G401.6 (cell line): ENCODE data around the gene ADAM12.
"Not testable (repeated sequence)": the region's sequence is repeated elsewhere in the genome, so short reads cannot be mapped to it uniquely, and the experiment has no call there.

Experiments used
- FAIRE-seq: peaks from 2 replicates; lab custom pipeline; 2012; peaks lifted over from hg19 to GRCh38; lab: Jason Lieb, UNC

The ADAM12 gene

DNA sequence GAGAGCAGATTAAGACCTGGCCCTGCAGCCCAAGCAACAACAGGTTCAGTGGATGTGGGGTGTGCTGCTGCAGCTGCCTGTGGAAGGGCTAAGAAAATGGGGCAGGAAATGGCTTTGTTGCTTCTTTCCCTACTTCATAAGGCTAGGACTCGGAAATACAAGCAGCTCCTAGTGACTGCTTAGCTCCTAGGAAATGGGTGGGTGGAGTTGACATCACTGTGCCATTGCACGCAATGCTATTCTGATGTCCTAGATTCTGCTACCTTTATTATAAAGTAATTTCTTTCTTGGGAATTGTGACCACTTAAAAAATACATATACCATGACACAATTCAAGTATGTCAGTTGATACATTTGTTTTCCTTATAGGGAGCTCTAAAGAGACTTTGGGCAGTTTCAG is 336.1 kb downstream of the ADAM12 start:
- no peak for FAIRE-seq

DNA sequence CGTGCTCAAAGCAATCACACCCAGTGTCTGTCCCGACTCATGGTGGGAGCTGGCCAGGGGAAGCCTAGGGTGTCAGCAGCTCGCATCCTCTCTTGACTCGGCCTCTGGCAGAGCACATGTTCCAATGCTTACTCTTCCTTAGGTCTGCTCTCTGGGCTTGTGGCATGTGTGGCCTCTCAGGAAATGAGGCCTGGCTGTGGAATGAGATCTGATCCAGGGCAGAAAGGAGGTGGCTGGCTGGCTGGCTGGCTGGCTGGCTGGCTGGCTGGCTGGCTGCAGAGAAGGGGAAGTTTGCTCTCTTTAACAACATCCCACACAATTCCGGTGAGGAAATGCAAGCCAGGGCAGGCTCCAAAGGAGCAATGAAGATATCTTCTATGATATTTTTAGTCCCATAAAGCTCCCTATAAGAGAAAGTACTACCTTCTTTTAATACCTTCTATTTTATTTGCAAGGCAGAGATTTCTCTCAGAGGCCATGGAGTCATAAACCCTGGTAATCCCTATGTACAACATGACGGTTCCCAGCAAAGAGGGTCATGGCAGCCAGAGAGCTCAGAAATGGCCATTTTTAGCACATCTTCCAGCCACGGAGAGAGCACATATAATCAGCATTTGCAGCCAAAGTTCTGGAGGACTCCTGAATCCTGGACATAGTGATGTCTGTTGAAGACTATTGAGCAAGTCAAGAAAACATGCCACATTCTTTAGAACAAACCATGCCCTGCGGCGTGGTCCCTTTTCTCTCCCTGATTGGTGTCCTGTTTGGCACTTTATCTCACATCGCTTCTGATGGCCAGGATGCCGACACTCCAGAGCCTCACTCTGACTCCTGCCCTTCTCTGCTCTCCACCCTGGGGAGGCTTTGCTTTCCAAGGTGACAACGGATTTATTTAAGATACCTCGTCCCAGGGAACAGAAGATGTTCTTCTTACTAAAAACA is 338.2 kb downstream of the ADAM12 start:
- no peak for FAIRE-seq

DNA sequence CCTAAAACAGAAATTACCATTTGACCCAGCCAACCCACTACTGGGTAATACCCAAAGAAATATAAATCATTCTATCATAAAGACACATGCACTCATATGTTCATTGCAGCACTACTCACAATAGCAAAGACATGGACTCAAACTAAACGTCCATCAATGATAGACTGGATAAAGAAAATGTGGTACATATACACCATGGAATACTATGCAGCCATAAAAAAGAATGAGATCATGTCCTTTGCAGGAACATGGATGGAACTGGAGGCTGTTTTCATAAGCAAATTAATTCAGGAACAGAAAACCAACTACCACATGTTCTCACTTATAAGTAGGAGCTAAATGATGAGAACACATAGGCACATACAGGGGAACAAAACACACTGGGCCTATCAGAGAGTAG is 340.5 kb downstream of the ADAM12 start:
- not testable (repeated sequence) for FAIRE-seq

DNA sequence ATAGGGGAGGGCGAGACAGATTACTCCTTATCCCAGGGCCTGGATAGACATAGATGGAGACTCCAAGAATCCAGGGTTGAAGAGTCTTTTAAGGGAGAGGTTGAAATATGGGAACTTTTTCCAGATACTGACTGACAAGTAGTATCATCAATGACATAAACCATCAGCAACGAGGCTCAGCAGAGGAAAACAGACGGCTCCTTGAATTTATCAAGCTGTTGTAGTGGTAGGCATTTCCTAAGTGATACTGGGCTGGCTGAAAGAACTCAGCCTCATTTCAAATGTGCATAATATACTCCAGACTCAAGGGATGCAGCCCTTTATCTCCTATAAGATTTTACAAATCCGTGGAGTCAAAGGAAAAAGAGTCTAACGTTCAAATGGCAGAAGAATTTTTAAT is 341.4 kb downstream of the ADAM12 start:
- no peak for FAIRE-seq

DNA sequence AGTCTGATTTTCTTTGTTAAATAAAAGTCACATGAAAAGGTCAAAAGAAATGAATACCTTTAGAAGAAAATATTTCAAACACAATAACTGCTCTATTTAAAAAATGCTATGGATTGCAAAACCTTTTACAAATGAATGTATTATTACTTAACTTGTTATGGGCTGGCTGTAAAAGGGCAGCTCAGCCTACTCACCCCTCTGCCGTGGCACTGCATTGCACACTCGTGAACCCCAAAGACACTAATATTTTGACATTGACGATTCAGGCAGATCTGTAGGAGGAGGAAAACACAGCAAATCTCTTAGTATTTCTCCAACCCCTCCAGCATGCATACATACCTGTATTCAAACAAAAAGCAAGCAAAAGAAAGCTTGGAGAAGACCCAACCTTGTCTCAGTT is 342.4 kb downstream of the ADAM12 start:
- FAIRE-seq, result no peak

DNA sequence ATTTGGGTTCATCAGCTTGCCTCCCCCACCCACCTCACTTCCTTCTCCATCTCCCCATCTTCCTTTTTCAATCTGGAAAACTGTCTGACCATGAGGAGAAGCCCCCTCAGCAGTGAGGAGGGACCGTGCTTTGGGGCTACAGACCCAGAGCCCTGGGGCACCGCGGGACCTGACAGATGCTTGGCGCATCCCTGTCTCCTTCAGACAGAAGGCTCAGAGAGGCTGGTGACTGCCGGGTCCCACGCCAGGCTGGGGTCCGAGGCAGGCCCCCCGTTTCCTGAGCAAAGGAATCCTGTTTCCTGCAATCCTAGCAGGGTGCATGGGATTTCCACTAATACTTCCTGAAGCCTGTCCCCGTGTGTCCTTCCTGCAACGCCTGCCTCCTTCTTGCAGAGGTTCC is 344.9 kb downstream of the ADAM12 start:
- FAIRE-seq, result no peak

DNA sequence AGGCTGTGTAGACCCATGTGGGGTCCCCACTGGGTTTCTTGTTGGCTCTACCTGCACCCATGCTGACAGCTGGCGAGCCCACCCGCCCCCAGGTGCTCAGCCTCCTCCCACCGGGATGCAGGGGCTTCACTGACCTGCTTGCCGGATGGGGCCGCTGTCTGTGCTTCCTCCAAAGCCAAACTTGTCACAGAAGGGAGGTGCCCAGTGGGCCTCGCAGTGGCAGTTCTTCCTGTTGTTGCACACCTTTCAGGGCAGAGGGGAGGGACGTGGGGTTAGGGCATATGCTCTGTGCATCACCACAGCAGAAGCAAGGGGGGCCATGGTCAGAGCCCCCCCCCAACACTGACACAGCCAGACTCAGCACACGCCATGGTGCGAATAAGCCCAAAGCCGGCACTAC is 345.4 kb downstream of the ADAM12 start:
- no peak for FAIRE-seq

DNA sequence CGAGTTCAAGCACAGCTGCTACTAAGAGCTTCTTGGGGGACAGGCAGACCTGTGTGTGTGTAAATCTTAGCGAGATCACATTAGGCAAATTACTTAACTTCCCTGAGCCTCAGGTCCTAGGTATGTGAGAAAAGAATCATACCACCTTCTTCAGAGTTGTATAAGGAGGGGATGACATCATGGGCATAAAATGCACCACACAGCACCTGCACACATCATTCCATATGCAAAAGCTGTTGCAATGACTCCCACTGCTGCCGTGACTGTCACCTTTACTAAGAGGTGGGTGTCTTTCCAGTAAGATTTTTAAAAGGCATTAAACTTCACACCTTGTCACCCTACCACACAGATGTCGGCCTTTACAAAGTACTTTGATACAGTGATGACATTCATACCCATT is 345.9 kb downstream of the ADAM12 start:
- FAIRE-seq, result no peak

DNA sequence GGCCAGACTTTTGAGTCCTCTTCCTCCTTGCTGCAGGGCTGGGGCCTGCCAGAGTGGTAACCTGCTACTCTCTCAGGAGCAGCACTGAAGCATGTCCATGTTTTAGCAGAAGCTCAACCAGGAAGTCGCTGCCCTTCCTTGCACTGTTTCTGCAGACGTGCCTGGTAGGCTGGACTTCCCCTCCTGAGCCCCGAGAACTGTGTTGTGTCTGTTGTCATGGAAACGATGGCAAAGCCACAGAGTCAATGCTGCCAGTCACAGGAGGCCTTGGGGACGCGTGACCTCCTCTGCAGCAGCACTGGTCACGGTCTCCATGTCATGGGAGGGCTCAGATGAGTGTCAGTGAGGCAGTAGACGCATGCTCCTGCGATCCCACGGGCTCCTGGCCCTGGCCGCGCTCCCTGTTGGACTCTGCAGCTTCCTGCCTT is 346.5 kb downstream of the ADAM12 start:
- FAIRE-seq, result no peak

DNA sequence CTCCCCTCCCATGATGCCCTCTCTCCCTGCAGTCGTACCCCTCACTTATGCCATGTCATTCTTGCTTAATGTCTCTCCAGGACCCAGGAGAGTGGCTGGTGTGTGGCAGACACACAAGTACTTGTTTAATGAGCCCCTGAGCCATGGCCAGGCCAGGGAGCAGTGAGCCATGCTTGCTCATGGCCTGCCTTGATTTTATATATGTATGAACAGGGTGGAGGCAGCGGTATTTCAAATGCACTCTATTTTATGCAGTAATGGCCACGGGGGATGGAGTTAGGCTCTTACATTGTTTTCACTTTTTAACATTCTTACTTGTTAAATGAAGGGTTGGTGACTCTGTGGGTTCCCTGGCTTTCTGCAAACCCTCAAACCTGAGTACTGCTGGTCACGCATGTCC is 347.2 kb downstream of the ADAM12 start:
- FAIRE-seq, result no peak

DNA sequence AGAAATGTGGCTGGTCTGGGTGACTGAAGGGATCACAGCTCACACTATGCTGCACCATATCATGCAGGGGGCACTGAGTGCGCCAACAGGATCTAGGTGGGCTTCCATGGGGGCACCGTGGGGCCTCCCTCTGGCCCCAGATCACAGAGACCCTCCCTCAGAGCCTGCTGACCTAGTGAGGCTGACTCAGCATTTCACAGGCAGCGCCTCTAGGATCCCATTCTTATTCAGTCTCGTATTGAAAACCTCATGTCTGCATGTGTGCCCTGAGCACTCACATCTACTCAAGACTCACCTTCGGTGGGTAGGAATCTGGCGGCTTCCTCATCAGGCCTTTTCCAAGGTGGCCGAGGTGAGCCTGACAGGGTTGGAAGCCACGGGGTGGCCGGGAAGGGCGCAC is 350.3 kb downstream of the ADAM12 start:
- no peak for FAIRE-seq

DNA sequence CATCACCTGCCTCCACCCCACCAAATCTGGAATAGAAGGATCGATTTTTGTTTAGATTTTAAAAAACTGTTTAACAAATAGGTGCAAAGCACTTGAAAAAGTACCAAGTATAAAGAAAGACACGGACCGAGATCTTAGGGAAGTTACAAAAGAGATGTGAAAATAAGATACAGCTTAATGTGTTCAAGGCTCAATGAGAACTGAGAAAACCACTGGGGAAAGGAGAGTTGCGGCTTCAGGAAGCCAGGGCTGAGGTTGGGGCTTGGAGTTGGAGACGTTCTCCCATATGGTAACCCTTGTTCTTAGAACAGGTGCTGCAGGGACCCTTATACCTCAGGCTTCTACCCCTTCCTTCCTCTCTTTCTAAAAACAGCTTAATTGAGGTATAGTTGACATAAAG is 351.8 kb downstream of the ADAM12 start:
- FAIRE-seq, result no peak

DNA sequence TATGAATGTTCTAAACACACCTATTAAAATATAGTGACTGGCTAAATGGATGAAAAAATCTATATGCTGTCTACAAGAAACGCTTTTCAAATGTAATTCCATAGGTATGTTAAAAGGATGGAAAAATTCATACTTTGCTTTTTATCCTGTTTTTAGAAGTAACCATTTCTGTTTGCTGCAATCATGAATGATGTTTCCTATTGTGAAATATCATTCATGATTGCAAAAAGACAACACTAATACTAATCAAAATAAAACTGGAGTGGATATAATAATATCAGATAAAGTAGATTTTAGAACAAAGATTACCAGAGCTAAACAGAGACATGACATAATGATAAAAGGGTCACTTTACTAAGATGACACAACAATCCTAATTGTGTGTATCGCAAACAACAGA is 353.7 kb downstream of the ADAM12 start:
- no peak for FAIRE-seq

DNA sequence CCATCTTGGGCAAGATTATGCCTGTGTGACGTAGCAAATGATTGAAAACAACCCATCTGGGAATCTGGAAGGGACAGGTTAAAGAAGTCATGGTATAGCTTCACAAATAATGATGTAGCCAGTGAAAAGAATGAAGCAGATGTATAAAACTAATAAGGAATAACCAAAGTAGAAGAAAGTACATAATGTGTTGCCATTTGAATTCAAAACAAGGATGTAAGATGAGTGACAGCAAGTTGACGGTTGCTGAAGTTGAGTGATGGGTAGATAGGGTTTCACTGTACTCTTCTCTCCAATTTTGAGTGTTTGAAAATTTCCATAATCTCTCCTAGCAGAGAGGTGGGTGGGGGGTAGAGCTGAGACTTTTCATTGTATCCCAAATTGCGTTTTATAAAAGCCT is 358.3 kb downstream of the ADAM12 start:
- no peak for FAIRE-seq

DNA sequence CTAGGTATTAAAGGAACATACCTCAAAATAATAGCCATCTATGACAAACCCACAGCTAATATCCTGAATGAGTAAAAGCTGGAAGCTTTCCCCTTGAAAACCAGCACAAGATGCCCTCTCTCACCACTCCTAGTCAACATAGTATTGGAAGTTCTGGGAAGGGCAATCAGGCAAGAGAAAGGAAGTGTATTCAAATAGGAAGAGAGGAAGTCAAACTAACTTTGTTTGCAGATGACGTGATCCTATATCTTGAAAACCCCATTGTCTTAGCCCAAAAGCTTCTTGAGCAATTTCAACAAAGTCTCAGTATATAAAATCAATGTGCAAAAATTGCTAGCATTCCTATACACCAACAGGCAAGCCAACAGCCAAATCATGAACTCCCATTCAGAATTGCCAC is 360.6 kb downstream of the ADAM12 start:
- no peak for FAIRE-seq

DNA sequence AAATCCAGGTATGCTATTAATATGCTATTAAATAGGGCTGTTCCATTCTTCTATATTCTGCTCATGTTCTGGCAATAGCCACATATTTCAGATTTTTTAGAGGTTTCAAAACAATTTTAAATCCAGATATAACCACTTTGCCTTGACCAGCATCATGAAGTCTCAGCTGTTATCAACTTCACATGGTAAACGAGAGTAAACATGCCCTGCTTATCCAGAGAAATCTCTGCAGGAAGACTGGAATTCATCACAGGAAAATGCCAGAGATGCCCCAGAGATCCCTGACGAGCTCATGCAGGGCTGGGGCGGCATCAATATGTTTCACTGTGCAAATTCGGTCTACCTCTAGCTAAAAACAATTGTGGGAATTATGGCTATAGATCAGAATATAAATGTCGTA is 365.4 kb downstream of the ADAM12 start:
- FAIRE-seq, result no peak

DNA sequence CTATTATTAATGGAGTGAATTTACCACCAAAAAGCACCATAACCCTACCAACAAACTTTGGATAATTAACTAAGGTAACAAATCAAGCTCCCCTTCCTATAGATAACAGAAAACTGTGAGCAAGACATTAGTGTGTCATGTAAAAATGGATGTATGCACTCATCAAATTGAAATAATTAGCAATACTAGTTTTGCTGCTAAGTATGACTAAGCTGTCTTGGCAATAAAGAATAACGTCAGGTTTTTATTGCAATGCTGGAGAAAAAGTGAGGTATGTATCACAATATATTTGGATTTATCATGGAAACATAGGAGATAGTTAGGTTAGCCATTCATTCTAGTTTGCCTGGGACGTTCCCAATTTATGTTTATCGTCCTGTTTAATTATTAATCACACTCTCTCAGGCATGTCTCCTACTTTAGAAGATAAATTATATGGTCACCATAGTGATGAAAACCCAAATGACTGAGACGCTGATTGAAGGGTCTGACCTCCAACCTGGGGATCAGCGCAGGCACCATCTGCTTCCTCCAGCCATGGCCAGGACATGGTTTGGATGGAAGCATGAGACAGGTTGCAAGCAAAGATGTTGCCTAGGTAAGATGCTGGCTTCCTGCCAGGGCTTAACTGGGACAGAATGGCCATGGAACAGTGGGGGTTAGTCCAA is 366.3 kb downstream of the ADAM12 start:
- no peak for FAIRE-seq

DNA sequence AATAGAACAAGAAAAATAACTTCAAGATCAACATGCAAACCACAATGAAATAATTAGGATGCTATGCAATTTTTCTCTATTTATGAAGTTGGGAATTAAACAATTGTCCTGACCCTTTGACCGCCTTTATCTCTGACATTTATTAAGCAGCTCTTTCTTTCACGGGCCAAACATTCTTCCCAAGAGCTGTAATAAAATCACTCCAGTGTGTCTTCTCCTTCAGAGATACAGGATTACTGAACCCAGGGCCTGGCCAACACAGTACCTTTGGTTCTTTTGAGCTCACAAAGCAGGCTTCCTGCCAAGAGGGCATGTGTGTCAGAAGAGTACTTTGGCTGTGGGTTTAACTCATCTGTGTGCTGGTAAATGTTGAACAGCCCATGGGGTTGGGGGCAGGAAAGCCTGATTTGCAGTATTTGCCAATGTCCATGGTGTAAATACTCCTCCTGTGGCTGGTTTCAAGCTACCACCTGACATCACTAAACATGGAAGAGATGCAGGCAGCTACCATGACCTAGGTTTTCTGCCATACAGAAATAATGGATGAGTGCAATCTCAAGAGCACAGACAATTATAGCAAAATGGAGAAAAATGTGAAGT is 370.2 kb downstream of the ADAM12 start:
- FAIRE-seq, result no peak

DNA sequence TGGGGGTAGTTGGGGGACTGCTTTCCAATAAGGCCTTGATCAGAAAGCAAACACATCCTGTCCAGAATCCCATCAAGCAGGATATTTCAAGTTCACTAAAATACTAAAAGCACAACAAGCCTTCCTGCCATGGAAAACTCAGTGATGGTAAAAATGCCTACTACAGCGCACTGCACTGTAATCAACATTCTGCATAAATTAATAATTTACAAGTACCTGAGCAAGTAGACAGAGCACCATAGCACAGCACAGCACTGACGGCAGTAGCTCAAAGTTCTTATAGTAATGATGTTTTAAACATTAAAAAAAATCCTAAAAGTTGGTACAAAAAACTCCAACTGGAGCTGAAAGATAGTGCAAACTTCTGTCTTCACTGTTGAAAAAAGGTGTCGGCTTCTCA is 371.4 kb downstream of the ADAM12 start:
- no peak for FAIRE-seq

DNA sequence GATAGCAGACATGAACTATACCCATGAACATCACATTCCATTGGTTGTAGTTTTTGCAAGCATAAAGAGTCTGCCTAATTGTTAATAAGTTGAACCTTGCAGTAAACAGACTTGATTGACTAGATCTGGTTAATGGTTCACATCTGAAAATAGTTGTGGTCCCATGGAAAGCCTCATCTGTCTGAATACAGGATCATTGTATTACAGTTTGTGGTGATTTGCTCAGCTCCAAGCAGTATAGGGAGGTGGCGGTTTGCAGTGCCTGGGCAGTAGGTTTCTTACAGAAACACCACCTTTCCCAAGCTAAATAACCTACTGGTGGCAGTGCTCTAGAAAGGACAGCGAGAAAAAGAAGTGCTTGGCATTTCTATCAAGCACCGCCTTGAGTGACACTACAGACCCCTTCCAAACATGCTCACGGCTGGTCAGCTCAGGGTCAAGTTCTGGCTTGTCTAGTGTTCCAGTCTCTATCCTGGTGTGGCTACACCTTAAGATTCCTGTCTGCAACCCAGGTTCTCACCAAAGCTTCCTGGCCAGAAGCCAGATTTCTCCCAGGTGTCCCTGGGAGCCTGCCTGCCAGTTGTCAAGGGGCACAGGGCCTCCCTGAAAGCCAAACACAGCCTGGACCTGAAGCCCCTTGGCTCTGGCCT is 372.0 kb downstream of the ADAM12 start:
- FAIRE-seq, result no peak

DNA sequence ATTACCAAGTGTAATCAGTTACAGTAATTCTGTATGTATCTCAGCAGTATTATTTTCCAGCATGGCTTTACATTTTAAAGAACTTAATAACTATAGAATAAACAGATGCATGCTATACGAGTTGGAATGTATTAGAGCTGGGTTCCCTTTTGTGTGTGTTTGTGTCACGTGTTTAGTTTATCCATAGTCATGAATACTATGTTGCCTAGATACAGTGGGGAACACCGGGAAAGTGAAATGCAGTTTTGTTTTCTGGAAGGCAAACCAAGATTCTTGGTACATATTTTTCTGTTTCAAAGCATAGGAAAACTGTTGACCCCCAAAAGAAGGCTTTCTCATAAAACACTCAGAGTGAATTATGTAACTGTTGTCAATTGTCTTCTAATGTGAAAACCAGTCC is 372.9 kb downstream of the ADAM12 start:
- FAIRE-seq, result no peak

DNA sequence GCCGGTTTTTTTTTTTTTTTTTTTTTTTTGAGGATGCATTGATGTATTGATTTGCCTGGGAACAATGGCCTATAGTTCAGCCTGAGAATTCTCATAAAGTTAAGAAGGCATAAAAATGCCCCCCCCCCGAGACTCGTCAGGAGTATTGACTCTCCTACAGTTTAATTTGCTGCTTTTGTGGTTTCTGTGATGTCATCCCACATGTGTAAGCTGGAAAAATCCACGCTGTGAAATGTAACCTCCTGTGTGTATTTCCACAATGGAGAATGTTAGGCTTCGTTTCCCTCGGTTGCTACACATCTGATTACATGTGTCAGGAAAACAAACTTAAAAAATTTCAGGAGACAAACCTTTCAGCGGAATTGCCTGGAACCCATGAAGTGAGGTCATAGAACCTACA is 374.0 kb downstream of the ADAM12 start:
- FAIRE-seq, result no peak
